T-helper 2 cell treated with Interferon-gamma antibody and Interleukin-4, amounts not matched to agents 100 ng/mL and 5 ng/mL, for 36 hours (primary cell): ENCODE results near the gene EIF5B. TPM values are rescaled to one million over a fixed set of nuclear protein-coding genes. Genes with fewer than 3 reads are reported as not detected.

Source experiments
- total RNA-seq: library from RNA; stranded (reverse); gene quantifications from 2 replicates; pipeline ENCODE4 v1.2.3, GENCODE V29; 2022

EIF5B gene
- total RNA-seq, 1 donor from 2014 or later: 56.2 TPM

Other genes starting within 250 kb of the EIF5B start
- gene C2orf15, start 195.7 kb upstream of the EIF5B start, total RNA-seq: 0.20 and 0.34 TPM in 2 replicates
- gene TSGA10, start 182.4 kb upstream of the EIF5B start, total RNA-seq: 2.5 and 3.5 TPM in 2 replicates
- 7.7 and 8.0 TPM in 2 replicates for gene LIPT1, start 182.4 kb upstream of the EIF5B start, total RNA-seq
- gene MITD1, start 156.3 kb upstream of the EIF5B start, total RNA-seq: 61.2 and 63.4 TPM in 2 replicates
- 22.3 and 24.0 TPM in 2 replicates for gene MRPL30, start 156.2 kb upstream of the EIF5B start, total RNA-seq
- gene LYG2, start 81.7 kb upstream of the EIF5B start, total RNA-seq: not detected in 2 replicates
- 2.1 and 2.4 TPM in 2 replicates for gene LYG1, start 36.2 kb upstream of the EIF5B start, total RNA-seq
- 33.3 and 33.6 TPM in 2 replicates for gene TXNDC9, start 1.1 kb upstream of the EIF5B start, total RNA-seq
- gene REV1, start 152.6 kb downstream of the EIF5B start, total RNA-seq: 37.1 and 38.0 TPM in 2 replicates